GM21528 (cell line): ENCODE results near the gene LRRFIP1.
"Not testable (repeated sequence)": the region's sequence is repeated elsewhere in the genome, so short reads cannot be mapped to it uniquely, and the experiment has no call there.

Experiments
- ATAC-seq: cut with Tn5 transposase; IDR thresholded peaks from one replicate; pipeline ENCODE4 v1.9.1; 2021; ENCODE audit warnings: mild to moderate bottlenecking, moderate library complexity; ENCODE audit not compliant: unreplicated experiment, low FRiP score

The LRRFIP1 gene

GRCh38 chr2:237660381-237660900 is 33.1 kb downstream of the LRRFIP1 start:
- ATAC-seq = no peak

GRCh38 chr2:237661270-237661669 is 33.9 kb downstream of the LRRFIP1 start:
- ATAC-seq = no peak

- ATAC-seq = no peak
Measured at GRCh38 chr2:237661799-237662328, 34.5 kb downstream of the LRRFIP1 start.

- no peak for ATAC-seq
Measured at GRCh38 chr2:237662671-237663093, 35.3 kb downstream of the LRRFIP1 start.

GRCh38 chr2:237663517-237664110 is 36.2 kb downstream of the LRRFIP1 start:
- ATAC-seq = no peak

- no peak for ATAC-seq
Measured at GRCh38 chr2:237664151-237664550, 36.8 kb downstream of the LRRFIP1 start.

- no peak for ATAC-seq
Measured at GRCh38 chr2:237665713-237666143, 38.3 kb downstream of the LRRFIP1 start.

- ATAC-seq = no peak
Measured at GRCh38 chr2:237666606-237667005, 39.2 kb downstream of the LRRFIP1 start.

- ATAC-seq = not testable (repeated sequence)
Measured at GRCh38 chr2:237667050-237667576, 39.7 kb downstream of the LRRFIP1 start.

- ATAC-seq = no peak
Measured at GRCh38 chr2:237667893-237668292, 40.5 kb downstream of the LRRFIP1 start.

GRCh38 chr2:237668440-237668839 is 41.1 kb downstream of the LRRFIP1 start:
- ATAC-seq = no peak

GRCh38 chr2:237669283-237669627 is 41.9 kb downstream of the LRRFIP1 start:
- ATAC-seq = no peak

GRCh38 chr2:237669628-237670392 is 42.4 kb downstream of the LRRFIP1 start:
- peak; percentile 60 for ATAC-seq

GRCh38 chr2:237670641-237671040 is 43.3 kb downstream of the LRRFIP1 start:
- ATAC-seq = no peak

- no peak for ATAC-seq
Measured at GRCh38 chr2:237671466-237672138, 44.2 kb downstream of the LRRFIP1 start.

GRCh38 chr2:237672731-237673129 is 45.3 kb downstream of the LRRFIP1 start:
- ATAC-seq = no peak

- ATAC-seq = no peak
Measured at GRCh38 chr2:237673130-237674001, 46.0 kb downstream of the LRRFIP1 start.

- peak; percentile 84 for ATAC-seq
Measured at GRCh38 chr2:237674731-237675276, 47.4 kb downstream of the LRRFIP1 start.

- no peak for ATAC-seq
Measured at GRCh38 chr2:237675316-237675715, 47.9 kb downstream of the LRRFIP1 start.
